NCI-H1417 treated with DMSO at 0.1 percent for 48 hours (cell line): ENCODE data around the gene MCM10.

Experiments
- DNase-seq: peaks from one replicate; lab custom pipeline; 2025; lab: John Stamatoyannopoulos, UW

The MCM10 gene

DNA sequence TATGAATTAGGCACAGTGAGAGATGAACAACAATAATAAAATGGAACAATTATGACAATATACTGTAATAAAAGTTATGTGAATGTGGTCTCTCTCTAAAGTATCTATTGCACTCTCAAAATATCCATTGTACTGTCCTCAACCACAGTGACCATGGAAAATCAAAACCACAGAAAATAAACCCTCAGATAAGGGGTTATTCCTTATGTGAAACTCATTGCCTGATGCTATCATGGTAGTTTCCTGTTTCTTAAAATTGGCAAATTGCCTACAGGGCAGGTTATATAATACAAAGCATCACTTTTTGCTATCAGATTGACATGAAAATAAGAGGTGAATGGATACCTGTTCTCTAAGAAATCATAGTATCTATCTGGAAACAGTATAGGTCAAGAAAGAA lies 3.8 kb downstream of the MCM10 start:
- DNase-seq = no peak

DNA sequence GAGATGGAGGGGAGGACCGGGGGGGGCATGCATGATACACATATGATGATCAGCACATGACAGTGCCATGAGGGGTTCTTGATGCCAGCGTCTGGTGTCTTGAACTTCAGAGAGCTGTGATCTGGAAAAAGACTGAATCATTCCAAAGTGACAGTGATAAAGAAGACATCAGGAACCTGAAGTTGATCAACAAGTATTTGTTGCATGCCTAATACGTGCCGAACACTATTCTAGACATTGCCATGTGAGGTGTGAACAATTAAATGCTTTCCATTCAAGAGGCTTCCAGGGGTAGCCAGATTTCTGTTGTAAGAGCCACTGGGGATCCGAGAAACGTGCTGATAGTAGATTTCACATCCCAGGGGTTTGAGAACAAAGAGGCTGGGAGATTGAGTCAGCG lies 6.2 kb downstream of the MCM10 start:
- DNase-seq = no peak

DNA sequence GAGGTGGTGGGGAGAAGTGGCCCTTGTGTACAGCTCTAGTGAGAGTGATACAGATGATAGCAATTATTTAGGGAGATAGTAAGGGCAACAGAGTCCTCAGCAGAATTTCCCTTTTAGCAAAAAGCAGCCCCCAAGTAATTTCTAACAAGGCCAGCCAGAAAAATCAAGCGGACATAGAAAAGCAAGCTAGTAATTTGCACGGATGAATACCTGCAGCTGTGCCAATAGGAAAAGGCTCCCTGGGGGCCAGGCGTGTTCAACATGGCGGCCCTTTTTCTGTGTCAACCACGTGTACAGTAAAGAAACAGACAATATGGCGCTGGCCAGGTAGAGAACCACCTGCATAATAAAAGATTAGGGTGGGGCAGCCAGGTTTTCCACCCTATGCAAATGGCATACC lies 7.4 kb downstream of the MCM10 start:
- DNase-seq = no peak

DNA sequence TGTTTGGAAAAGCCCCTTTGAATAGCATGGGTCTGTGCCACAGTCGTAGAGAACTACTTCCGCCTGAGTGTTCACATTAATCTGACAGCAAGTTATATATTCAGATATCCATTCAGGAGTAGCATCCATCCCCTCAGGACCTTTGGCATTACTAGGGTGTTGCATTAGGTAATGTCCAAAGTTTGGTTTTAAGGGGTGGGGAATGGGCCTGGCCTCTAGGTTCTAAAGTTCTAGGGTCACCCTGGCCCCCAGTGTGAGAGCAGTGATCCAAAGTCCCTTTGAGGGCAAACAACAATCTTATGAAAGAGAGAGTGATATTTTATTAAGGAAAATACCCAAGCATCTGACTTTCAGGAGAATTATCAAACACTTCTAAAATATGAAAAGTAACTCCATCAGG lies 12.3 kb downstream of the MCM10 start:
- no peak for DNase-seq

DNA sequence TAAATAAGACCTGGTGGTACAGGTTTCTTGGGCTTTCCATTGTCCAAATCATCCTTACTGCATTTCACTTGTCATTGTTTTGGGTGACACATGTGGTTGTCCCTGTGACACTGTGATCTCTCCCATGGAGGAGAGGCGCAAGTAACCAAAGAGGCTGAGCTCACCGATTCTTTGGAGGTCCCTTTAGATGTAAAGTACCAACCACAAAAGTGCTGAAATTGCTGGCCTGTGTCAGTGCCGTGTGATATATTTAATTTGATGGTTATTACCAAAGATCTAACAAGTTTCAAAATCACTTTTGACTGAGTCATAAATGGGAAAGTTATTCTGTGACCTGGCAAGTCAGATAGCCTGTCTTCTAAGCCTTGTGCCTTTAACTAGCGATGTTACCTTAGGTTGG lies 19.4 kb downstream of the MCM10 start:
- no peak for DNase-seq

DNA sequence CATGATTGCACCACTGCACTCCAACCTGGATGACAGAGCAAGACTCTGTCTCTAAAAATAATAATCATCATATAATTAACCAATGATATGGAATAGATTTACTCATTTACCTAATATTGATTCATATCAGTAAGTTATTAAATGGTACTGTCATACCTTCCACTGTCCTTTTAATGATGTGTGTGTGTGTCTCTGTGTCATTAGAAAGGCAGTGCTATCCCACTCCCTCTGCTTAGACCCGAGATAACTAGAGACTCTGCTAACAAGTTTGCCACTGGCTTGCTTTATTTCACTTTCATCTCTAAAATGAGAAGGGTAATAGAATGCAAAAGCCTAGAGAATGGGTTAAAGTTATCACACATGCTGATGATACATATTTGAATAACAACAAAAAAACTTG lies 21.1 kb downstream of the MCM10 start:
- DNase-seq = no peak

DNA sequence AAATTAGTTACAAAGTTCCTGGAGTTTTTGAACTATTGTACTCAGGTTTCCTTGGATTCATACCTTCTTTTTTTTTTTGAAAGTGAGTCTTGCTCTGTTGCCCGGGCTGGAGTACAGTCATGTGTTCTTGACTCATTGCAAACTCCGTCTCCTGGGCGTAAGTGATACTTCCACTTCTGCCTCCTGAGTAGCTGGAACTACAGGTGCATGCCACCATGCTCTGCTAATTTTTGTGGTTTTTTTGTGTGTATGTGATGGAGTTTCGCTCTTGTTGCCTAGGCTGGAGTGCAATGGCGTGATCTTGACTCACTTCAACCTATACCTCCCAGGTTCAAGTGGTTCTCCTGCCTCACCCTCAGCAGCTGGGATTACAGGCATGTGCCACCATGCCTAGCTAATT lies 22.3 kb downstream of the MCM10 start:
- no peak for DNase-seq

DNA sequence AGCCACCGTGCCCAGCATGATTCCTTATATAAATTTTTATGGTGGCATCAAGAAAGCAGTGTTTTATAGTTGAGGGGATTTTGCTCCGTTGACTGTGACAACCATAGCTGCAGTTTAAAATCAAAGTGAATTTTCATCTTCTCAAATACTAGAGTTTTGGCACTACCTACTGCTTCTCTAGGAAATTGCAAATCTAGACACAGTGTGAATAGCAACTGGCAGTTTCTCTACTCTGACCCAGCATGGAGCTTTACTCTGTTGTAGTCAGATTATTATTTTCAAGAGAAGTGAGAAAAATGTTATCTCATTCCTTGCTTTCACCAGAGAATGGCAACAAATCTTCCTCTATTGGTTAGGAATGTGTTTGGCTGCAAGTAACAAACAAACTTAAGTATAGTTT lies 22.9 kb downstream of the MCM10 start:
- DNase-seq = no peak

DNA sequence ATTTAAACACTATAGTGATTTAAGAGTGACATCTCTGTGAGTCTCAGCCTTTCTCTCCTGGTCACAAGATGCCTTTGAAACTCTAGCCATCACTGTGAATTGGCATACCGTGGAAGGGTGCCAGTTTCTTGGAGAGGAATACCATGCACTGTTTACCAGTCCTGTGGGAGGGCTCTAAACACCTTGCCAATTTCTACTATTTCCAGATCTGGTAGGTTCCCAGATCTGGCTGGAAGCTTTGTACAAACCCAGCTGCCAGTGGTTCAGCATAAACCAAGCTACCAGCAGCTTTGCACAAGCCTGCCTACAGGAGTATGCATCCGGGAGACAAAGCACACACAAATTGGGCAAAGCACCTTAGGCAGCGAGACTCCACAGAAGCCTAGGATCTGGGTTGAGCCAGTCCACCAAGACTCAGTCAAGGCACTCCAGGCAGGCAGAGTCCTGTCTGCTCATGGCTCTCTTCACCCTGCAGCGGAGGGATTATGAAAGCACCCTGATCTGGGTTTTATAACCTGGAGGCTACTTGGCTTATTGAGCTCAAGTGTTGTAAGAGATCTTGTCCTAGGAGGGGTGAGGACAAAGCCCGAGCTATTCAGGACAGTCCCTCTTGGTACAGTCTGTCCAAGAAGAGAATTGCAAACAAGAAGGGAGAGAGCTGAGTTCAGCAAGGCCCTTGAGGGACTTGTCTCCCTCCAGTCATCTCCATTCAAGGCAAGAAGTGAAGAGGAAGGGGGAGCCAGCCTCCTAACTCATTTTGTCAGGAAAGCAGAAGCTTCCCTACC lies 23.6 kb downstream of the MCM10 start:
- no peak for DNase-seq

DNA sequence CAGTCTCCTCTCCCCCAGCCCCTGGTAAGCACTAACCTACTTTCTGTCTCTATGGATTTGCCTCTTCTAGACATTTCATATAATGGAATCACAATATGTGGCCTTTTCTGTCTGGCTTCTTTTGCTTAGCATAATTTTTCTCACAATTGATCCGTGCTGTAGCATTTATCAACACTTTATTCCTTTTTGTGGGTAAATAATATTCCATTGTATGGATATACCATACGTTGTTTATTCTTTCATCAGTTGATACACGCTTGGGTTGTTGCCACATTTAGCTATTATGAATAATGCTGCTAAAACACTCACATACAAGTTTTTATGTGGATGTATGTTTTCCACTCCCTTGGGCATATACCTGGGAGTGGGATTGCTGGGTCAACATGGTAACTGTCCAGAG lies 25.8 kb downstream of the MCM10 start:
- DNase-seq = no peak

DNA sequence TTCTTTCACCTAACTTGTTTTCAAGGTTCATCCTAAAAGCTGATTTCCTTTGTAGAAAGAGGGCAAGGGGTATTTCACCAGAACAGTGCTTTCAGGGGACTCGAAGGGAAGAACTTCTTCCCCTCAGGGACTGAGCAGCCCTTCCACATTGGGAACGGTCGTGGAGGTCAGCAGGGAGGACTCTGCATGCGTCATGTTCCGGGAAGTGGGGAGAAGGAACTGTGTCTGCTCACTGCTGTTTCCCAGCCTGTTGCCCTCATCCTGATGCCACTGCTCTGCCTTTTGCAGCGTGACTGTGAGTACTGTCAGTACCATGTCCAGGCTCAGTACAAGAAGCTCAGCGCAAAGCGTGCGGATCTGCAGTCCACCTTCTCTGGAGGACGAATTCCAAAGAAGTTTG lies 27.2 kb downstream of the MCM10 start:
- no peak for DNase-seq

DNA sequence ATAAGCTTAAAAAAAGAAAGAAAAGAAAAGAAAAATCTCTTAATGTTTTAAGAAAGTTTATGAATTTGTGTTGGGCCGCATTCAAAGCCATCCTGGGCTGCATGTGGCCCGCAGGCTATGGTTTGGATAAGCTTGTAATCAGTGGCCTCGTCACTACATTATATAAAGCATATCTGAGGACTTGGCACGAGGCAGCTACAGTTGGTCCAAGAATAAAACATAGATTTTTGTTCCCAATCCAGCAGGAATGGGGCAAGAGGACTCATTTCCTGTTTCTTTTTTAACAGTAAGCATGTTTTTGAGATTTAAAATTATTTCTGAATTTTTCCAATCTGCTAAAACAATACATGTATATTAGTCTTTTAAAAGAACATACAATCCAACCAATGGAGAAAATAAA lies 28.6 kb downstream of the MCM10 start:
- no peak for DNase-seq

DNA sequence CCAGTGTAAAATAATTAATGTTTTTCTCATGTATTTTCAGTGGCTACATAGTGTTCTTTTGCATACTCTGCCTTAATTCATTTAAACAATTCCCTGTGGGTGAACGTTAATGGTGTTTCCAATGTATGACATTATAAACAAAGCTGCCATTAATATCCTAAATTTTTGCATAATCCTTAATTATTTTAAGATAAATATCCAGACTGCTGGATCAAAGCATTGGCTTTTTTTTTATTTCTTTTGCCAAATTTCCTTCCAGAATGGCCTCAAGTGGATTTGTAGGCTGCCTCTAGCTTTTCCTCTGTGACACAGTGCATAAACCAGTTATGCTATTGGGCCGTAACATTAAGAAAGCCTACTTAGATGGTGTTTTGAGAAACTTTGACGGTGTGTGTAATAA lies 29.5 kb downstream of the MCM10 start:
- DNase-seq = no peak

DNA sequence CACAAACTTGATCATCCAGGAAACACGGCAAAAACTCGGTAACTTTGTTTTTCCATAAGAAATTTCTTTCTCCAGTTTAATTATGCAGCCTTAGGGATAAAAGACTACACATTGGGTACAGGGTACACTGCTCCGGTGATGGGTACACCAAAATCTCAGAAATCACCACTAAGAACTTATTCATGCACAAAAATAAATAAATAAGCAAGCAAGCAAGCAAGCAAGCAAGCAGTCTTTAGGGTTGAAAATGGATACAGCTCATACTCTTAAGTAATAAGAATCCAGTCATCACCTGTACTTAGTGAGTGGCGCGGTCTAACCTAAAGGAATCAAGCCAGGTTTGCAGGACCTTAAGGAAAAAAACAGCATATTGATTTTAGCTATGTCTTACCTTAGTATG lies 30.0 kb downstream of the MCM10 start:
- no peak for DNase-seq

DNA sequence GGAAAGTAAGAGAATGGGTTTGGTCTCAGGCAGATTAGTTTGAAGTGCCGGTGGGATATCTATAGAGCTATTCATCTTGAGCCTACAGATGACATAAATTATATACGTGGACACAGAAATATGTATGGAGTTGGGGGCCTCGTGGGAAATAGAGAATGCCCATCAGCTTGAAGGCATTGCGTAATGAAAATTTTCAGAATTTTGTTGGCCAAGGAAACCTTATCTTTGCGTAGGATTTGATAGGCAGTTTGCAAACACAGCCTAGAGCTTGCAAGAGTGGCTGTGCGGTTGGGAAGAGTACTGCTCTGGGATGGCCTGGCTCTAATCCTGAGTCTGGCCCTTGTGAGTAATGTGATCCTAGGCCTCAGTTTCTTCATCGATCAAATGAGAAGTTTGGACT lies 32.3 kb downstream of the MCM10 start:
- no peak for DNase-seq

DNA sequence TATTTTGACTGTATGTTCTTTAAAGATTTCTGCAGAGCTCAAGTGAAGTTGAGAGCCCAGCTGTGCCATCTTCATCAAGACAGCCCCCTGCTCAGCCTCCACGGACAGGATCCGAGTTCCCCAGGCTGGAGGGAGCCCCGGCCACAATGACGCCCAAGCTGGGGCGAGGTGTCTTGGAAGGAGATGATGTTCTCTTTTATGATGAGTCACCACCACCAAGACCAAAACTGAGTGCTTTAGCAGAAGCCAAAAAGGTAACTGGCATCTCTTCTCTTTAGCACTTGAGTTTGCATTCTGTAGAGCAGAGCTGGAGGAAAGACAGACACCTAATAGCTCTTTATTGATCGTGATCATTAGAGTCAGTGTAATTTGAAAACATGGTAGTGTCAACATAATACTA lies 33.7 kb downstream of the MCM10 start:
- DNase-seq = no peak

DNA sequence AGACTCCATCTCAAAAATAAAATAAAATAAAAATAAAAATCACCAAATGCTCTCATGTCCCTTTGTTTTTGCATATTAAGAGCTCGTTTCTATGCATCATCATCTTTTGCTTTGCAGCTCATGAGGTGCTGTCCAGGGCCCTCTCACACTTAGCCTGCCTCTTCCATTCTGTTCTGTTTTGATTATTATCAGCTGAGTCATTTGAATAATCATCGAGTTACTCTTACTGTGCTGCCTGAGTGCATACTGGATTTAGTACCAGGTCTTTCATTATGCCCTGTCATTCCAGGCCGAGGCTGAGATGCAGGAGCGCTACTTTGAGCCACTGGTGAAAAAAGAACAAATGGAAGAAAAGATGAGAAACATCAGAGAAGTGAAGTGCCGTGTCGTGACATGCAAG lies 39.8 kb downstream of the MCM10 start:
- DNase-seq = no peak

DNA sequence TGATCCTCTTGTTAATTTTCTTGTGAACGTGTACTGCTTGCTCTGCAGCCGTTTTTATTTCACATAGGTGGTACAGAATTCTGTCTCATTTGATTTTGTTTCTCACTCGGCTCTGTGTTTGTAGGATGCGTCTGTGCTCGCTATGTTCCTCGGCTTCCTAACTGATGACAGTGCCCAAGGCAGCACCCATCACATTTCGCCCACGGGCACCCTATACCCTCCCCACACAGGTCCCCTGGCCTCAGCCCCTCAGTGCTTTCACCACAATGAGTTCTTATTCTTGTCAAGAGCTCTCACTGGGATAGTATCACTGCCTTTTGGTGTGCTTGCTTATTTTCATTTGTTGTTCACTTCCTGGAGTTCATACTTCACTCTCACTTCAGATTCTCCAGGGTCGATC lies 44.7 kb downstream of the MCM10 start:
- DNase-seq = no peak

DNA sequence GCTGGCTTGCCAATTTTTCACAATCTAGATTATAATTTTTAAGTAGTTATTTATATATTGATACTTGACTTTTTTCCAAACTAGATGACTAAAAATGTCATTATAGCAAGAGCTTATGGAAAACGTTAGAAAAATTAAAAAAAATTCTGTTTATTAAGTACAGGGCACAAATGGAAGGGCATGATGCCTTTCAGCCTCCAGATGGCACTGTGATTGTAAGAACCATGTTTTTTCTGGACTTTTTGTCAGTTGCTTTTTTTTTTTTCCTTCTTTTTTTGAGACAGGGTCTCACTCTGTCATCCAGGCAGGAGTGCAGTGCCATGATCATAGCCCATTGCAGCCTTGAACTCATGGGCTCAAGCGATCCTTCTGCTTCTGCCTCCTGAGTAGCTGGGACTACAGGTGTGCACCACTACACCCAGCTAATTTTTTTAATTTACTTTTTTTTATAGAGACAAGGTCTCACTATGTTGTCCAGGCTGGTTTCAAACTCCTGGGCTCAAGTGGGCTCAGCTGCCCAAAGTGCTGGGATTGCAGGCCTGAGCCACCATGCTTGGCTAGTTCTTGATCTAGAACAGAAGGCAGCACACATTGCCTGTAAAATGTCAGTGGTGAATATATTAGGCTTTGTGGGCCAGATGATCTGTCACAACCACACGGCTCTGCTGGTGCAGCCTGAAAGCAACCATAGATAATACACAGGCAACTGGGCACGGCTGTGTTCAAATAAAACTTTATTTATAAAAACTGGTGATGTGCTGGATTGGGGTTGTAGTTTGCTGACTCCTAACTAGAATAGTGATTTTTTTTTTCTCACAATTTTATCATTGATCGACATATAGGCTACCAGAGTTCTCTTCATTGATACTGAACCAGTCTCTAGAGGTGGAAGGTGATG lies 45.4 kb downstream of the MCM10 start:
- DNase-seq = no peak

DNA sequence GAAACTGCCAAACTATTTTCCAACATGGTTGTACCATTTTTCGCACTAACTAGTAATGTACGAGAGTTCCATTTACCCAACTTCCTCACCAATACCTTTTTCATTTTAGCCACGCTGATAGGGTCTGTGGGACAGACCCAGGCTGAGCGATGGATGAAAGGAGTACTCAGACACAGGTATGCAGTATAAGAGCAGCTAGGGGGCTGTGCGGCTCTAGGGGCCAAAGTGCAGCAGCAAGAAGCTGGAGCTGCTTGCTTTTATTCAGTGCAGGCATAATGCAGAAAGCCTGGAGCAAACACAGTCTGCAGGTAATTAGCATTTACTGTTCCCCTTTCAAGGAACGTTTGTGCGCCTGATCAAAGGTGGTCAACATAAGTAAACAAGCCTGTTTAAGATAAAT lies 51.8 kb downstream of the MCM10 start:
- DNase-seq = no peak

DNA sequence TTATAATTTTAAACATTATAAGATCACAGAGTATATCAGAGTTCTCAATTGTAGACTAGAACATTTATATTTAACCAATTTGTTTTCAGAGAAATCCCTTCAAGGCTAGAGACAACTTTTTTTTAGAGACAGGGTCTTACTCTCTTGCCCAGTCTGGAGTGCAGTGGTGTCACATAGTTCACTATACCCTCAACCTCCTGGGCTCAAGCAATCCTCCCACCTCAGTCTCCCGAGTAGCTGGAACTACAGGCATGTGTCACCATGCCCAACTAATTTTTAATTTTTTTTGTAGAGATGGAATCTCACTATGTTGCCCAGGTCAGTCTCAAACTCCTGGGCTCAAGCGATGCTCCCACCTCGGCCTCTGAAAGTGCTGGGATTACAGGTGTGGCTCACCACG lies 57.5 kb downstream of the MCM10 start:
- no peak for DNase-seq

DNA sequence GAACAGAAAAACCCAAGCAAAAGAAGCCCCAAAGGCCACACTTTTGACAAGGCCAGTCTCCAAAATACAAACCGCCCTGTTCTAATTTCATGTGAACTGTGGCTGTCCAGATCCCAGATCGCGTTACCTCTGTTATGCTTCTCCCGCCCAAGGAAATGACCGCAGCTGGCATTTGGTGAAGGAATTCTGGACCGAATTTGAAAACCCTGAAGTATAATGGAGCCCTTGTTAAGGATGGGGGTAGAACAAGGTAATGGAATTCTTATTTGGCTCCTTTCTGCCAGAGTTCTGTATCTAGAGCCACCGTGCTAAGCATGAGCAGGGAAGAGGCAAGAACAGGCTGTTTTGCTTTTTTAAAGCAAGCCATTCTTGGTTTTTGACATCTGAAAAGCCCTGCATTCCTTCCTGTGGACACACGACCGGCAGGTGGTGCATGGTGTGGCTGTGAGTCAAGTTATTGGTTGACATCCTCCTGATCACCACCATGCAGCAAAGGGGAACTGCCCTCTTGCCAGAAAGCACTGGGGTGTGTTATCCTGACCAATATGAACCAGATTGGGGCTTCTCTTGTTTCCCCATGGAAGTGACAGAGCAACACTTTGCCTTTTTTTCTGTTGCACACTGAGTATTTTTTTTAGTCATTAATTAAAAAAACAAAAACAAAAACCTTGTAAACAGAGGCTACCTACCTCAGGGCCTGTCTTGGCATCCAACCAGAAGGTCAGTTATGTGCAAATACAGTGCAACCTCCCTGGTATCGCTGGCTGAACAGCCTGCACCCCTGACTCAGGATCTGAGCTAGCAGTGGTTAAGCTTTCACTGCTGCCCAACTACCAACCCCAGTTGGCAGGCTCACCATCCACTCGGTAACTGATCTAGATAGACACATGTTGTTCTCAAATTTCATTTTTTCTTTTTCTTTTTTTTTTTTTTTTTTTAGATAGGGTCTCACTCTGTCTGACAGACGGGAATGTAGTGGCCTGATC lies 58.6 kb downstream of the MCM10 start:
- no peak for DNase-seq
